ENCODE data around the gene TLE4. TPM values are rescaled to one million over a fixed set of nuclear protein-coding genes. Genes with fewer than 3 reads are reported as not detected.

The TLE4 gene
- total RNA-seq, 1 donor from 2014 or later, result 17.2 TPM

DNA sequence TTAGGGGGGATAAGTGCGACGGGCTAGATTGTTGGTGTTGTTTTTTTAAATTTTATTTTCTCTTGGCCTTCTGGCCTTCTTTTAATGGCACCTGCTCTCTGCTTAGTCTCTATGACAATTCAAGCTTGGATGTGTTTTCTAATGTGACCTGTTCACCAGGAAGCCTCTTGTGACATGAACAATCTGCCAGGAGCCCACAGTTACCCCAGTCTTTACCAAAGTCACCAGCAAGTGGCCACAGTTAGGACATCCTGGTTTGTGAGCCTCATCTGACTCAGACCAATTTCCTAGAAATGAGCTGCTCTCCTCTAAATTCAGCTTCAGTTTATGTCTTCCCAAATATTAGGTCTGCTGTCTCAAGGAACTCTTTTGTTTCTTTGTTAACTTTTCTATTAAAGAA lies 135.8 kb downstream of the TLE4 start:
- TF ChIP-seq, protein P1, sequence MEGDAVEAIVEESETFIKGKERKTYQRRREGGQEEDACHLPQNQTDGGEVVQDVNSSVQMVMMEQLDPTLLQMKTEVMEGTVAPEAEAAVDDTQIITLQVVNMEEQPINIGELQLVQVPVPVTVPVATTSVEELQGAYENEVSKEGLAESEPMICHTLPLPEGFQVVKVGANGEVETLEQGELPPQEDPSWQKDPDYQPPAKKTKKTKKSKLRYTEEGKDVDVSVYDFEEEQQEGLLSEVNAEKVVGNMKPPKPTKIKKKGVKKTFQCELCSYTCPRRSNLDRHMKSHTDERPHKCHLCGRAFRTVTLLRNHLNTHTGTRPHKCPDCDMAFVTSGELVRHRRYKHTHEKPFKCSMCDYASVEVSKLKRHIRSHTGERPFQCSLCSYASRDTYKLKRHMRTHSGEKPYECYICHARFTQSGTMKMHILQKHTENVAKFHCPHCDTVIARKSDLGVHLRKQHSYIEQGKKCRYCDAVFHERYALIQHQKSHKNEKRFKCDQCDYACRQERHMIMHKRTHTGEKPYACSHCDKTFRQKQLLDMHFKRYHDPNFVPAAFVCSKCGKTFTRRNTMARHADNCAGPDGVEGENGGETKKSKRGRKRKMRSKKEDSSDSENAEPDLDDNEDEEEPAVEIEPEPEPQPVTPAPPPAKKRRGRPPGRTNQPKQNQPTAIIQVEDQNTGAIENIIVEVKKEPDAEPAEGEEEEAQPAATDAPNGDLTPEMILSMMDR (IDR thresholded peaks at IDR 0.05; ENCODE audit: insufficient read depth, low read length, poor library complexity, severe bottlenecking), result no peak
- Histone ChIP-seq H3K36me3 (ENCODE audit: control insufficient read depth, insufficient read depth, low read length) (peaks cover 1% of the 10 kb centered on the region), H3K27me3 (ENCODE audit: control insufficient read depth, insufficient read depth, low read length) (no peaks in the 10 kb centered on the region), H3K4me3 (ENCODE audit: low read depth, low read length) (no peak overlapping the region)
- no peak for DNase-seq (ENCODE audit: low read depth)

DNA sequence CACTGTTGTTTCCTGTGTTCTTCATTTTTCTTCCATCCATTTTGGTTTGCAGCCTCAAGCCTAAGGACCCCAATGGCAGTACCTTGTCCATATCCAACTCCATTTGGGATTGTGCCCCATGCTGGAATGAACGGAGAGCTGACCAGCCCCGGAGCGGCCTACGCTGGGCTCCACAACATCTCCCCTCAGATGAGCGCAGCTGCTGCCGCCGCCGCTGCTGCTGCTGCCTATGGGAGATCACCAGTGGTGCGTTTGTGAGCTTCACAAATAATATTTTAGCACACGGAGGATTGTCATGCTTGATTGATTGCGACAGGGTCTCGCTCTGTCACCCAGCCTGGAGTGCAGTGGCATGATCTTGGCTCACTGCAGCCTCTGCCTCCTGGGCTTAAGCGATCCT lies 136.8 kb downstream of the TLE4 start:
- Histone ChIP-seq H3K27me3 (ENCODE audit: control insufficient read depth, insufficient read depth, low read length) (no peaks in the 10 kb centered on the region), H3K36me3 (ENCODE audit: control insufficient read depth, insufficient read depth, low read length) (peaks cover 1% of the 10 kb centered on the region), H3K4me3 (ENCODE audit: low read depth, low read length) (no peak overlapping the region)
- no peak for DNase-seq (ENCODE audit: low read depth)
- TF ChIP-seq, protein P1 (IDR thresholded peaks at IDR 0.05; ENCODE audit: insufficient read depth, low read length, poor library complexity, severe bottlenecking), result no peak

DNA sequence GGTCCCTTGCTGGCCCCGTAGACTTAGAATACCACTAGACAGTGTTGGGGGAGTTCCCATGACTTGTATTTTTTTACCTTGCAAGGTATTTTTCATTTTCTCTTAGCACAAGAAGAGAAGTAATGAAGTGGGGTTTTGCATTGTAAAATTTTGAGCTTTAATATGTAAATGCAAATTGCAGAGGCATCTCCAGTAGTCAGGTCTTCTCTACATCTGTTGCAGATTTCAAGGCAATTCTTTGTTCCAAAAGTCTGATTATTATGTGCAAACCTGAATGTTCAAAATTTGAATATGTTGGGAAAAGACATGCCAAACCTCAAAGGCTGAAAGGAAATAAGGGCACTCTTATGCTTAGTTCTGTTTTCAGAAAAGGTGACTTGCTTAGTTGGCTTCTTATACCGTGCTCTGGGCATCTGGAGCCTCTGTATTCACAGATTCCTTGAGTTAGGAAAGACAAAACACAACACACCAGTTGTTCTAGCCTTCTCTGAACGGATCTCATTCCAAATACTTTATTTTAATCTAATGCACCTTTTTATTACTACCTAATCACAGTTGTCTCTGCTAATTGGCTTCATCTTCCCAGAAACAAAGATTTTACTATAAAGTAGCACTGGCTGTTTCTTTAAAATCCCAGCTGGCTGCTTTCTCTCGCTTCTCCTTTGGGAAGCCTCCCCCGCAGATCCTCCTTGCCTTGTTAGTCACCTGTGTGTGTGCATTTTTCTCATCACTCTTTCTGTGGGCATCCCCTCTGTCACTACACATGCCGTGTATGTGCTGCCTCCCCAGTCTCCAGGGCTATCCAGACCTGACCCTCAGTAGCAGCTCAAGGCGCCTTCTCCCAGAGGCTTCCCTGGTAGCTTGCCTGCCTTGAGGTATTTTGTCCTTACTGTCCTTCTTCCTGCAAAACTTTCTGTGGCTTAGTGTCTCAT lies 138.2 kb downstream of the TLE4 start:
- no peak overlapping the region for H3K4me3 ChIP-seq (ENCODE audit: low read depth, low read length)
- H3K36me3 ChIP-seq (ENCODE audit: control insufficient read depth, insufficient read depth, low read length), result peaks cover 1% of the 10 kb centered on the region
- no peaks in the 10 kb centered on the region for H3K27me3 ChIP-seq (ENCODE audit: control insufficient read depth, insufficient read depth, low read length)
- no peak for DNase-seq (ENCODE audit: low read depth)
- TF ChIP-seq, protein P1 (IDR thresholded peaks at IDR 0.05; ENCODE audit: insufficient read depth, low read length, poor library complexity, severe bottlenecking), result no peak

DNA sequence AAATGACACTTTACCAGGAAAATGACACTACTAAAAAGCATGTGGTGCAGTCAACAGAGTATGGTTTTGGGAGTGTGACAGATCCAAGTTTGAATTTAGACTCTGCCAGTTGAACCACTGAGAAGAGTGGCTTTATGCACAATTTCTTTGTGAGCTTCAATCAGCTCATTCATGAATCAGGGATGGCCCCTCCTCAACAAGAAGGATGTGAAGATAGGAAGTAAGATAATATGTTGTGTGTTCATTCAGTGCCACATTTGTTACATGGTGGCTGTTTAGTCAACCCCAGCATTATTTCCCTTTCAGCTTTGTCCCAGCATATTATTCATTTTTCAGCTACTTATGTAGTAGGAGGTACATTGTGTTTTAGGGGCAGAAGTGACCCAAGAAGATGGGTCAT lies 140.1 kb downstream of the TLE4 start:
- peaks cover 1% of the 10 kb centered on the region for H3K36me3 ChIP-seq (ENCODE audit: control insufficient read depth, insufficient read depth, low read length)
- no peaks in the 10 kb centered on the region for H3K27me3 ChIP-seq (ENCODE audit: control insufficient read depth, insufficient read depth, low read length)
- DNase-seq (ENCODE audit: low read depth), result no peak
- H3K4me3 ChIP-seq (ENCODE audit: low read depth, low read length), result no peak overlapping the region
- TF ChIP-seq, protein P1 (IDR thresholded peaks at IDR 0.05; ENCODE audit: insufficient read depth, low read length, poor library complexity, severe bottlenecking), result no peak

DNA sequence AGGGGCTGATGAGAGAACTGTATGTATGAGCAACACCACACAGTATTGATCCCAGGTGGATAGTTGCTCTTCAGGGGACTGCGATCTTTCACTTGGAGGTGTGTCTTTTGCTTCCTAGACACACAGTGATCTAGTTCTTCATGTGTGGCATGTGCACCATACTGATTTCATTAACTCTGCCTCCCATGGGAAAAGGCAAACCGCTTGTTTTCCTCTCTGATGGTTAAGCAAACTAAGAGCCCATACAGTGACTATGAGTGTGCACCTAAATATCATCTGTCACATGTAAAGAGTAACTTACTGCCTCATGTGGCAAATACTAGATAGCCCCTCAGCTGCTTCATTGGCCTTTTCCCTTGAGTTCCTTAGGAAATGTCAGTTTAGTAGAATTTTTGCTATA lies 147.3 kb downstream of the TLE4 start:
- Histone ChIP-seq H3K27me3 (ENCODE audit: control insufficient read depth, insufficient read depth, low read length) (no peaks in the 10 kb centered on the region), H3K36me3 (ENCODE audit: control insufficient read depth, insufficient read depth, low read length) (peaks cover 1% of the 10 kb centered on the region), H3K4me3 (ENCODE audit: low read depth, low read length) (no peak overlapping the region)
- TF ChIP-seq, protein P1 (IDR thresholded peaks at IDR 0.05; ENCODE audit: insufficient read depth, low read length, poor library complexity, severe bottlenecking), result no peak
- no peak for DNase-seq (ENCODE audit: low read depth)
